WTC11 (cell line): ENCODE measurements around the gene COL20A1.

Experiments
- CREM ChIP-seq: sonication (generic); formaldehyde crosslinking; IDR thresholded peaks from 2 replicates; pipeline ENCODE4 v1.8.1; 2022; ENCODE audit warnings: mild to moderate bottlenecking, missing genetic modification reagents, moderate library complexity
- FOXJ3 ChIP-seq: sonication (generic); formaldehyde crosslinking; IDR thresholded peaks from 2 replicates; pipeline ENCODE4 v1.9.0; 2021; ENCODE audit warnings: missing genetic modification reagents, mild to moderate bottlenecking, borderline replicate concordance
- FOXK1 ChIP-seq: sonication (generic); formaldehyde crosslinking; IDR thresholded peaks from 2 replicates; pipeline ENCODE4 v1.8.0; 2022; ENCODE audit warnings: mild to moderate bottlenecking, moderate library complexity, missing genetic modification reagents
- MYBL2 ChIP-seq: sonication (generic); formaldehyde crosslinking; IDR thresholded peaks from 2 replicates; pipeline ENCODE4 v1.8.1; 2023; ENCODE audit warnings: mild to moderate bottlenecking, moderate library complexity, missing genetic modification reagents
- NFE2L1 ChIP-seq: sonication (generic); formaldehyde crosslinking; IDR thresholded peaks from 2 replicates; pipeline ENCODE4 v1.8.1; 2023; ENCODE audit warnings: missing genetic modification reagents
- TCF7 ChIP-seq: sonication (generic); formaldehyde crosslinking; IDR thresholded peaks from 2 replicates; pipeline ENCODE4 v1.8.0; 2022; ENCODE audit warnings: mild to moderate bottlenecking, low read depth, missing genetic modification reagents, moderate library complexity
- TF ChIP-seq, protein P1 (sequence below): fragments of 200-600 bp; IDR thresholded peaks from 2 replicates; pipeline ENCODE4 v1.8.0; 2022; ENCODE audit warnings: antibody characterized with exemption
- TF ChIP-seq, protein P2 (sequence below): sonication (generic); formaldehyde crosslinking; IDR thresholded peaks from 2 replicates; pipeline ENCODE4 v1.8.1; 2023; ENCODE audit warnings: mild to moderate bottlenecking, missing genetic modification reagents
- TF ChIP-seq, protein P3 (sequence below): sonication (generic); formaldehyde crosslinking; IDR thresholded peaks from 2 replicates; pipeline ENCODE4 v1.8.1; 2023; ENCODE audit warnings: mild to moderate bottlenecking, missing genetic modification reagents
- TF ChIP-seq, protein P4 (sequence below): sonication (generic); formaldehyde crosslinking; IDR thresholded peaks from 2 replicates; pipeline ENCODE4 v1.8.0; 2022; ENCODE audit warnings: mild to moderate bottlenecking, missing genetic modification reagents
- TF ChIP-seq, protein P5 (sequence below): sonication (generic); formaldehyde crosslinking; IDR thresholded peaks from 2 replicates; pipeline ENCODE4 v1.8.1; 2022; ENCODE audit warnings: missing genetic modification reagents, borderline replicate concordance

DNA sequence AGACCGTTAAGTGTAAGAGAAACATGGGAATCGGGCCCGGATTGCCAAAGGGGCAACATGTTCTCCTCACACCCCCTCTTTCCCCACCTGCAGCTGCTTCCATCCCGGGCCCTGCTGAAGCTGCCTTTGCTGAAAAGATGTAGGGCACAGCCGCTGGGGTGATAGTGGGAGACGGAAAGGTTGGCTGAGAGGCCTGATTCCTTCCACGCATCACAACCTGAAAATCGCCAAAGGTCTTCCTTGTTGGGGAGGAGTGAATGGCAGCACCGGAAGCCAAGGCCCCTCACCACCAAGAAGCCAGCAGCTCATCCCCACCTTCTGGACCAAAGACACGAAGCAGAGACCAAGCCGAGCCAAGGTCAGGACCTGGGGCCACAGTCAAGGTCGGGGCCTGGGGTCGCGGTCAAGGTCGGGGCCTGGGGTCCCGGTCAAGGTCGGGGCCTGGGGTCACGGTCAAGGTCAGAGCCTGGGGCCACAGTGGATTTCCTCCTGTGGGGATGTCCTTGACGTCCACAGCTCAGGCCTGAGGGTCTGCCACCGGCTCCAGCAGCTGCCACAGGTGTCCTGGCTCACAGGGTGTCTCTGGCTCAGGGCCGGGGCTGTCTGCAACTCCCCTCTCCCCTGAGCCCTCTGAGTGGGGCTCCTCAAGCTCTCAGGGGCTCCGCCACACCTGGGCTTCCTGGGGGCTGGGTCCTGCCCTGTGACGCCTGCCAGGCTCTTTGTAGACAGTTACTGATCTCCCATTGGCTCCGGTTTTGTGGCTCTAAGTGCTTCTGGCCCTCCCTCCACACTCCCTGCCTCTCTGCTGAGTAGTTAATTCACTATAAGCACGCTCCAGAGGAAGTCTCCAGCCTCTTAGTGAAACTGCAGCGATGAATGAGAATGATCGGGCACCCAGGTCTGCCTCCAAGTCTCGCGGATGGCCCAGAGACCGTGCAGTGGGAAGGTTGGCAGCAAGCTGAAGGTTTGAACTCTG is 73.7 kb downstream of the COL20A1 start:
- TF ChIP-seq FOXJ3 (CRISPR knock-in tag): no peak
- TF ChIP-seq, protein P1, sequence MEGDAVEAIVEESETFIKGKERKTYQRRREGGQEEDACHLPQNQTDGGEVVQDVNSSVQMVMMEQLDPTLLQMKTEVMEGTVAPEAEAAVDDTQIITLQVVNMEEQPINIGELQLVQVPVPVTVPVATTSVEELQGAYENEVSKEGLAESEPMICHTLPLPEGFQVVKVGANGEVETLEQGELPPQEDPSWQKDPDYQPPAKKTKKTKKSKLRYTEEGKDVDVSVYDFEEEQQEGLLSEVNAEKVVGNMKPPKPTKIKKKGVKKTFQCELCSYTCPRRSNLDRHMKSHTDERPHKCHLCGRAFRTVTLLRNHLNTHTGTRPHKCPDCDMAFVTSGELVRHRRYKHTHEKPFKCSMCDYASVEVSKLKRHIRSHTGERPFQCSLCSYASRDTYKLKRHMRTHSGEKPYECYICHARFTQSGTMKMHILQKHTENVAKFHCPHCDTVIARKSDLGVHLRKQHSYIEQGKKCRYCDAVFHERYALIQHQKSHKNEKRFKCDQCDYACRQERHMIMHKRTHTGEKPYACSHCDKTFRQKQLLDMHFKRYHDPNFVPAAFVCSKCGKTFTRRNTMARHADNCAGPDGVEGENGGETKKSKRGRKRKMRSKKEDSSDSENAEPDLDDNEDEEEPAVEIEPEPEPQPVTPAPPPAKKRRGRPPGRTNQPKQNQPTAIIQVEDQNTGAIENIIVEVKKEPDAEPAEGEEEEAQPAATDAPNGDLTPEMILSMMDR: no peak
- no peak for TF ChIP-seq FOXK1
- TF ChIP-seq, protein P2, sequence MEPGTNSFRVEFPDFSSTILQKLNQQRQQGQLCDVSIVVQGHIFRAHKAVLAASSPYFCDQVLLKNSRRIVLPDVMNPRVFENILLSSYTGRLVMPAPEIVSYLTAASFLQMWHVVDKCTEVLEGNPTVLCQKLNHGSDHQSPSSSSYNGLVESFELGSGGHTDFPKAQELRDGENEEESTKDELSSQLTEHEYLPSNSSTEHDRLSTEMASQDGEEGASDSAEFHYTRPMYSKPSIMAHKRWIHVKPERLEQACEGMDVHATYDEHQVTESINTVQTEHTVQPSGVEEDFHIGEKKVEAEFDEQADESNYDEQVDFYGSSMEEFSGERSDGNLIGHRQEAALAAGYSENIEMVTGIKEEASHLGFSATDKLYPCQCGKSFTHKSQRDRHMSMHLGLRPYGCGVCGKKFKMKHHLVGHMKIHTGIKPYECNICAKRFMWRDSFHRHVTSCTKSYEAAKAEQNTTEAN (CRISPR knock-in tag): no peak
- TF ChIP-seq NFE2L1 (CRISPR knock-in tag): no peak
- TF ChIP-seq CREM: no peak
- TF ChIP-seq, protein P3, sequence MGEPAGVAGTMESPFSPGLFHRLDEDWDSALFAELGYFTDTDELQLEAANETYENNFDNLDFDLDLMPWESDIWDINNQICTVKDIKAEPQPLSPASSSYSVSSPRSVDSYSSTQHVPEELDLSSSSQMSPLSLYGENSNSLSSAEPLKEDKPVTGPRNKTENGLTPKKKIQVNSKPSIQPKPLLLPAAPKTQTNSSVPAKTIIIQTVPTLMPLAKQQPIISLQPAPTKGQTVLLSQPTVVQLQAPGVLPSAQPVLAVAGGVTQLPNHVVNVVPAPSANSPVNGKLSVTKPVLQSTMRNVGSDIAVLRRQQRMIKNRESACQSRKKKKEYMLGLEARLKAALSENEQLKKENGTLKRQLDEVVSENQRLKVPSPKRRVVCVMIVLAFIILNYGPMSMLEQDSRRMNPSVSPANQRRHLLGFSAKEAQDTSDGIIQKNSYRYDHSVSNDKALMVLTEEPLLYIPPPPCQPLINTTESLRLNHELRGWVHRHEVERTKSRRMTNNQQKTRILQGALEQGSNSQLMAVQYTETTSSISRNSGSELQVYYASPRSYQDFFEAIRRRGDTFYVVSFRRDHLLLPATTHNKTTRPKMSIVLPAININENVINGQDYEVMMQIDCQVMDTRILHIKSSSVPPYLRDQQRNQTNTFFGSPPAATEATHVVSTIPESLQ: no peak
- TF ChIP-seq MYBL2 (CRISPR knock-in tag): no peak
- TF ChIP-seq TCF7: no peak
- TF ChIP-seq, protein P4, sequence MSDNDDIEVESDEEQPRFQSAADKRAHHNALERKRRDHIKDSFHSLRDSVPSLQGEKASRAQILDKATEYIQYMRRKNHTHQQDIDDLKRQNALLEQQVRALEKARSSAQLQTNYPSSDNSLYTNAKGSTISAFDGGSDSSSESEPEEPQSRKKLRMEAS (CRISPR knock-in tag): no peak
- TF ChIP-seq, protein P5, sequence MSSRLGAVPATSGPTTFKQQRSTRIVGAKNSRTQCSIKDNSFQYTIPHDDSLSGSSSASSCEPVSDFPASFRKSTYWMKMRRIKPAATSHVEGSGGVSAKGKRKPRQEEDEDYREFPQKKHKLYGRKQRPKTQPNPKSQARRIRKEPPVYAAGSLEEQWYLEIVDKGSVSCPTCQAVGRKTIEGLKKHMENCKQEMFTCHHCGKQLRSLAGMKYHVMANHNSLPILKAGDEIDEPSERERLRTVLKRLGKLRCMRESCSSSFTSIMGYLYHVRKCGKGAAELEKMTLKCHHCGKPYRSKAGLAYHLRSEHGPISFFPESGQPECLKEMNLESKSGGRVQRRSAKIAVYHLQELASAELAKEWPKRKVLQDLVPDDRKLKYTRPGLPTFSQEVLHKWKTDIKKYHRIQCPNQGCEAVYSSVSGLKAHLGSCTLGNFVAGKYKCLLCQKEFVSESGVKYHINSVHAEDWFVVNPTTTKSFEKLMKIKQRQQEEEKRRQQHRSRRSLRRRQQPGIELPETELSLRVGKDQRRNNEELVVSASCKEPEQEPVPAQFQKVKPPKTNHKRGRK (CRISPR knock-in tag): no peak
